GM12801 (cell line): ENCODE measurements around the gene FN3KRP.

Experiments used
- TF ChIP-seq, protein P1 (sequence below): IDR thresholded peaks from one replicate; pipeline ENCODE4 v1.5.1; 2011; ENCODE audit warnings: control low read depth; ENCODE audit not compliant: insufficient read length; ENCODE audit errors: extremely low read depth

The FN3KRP gene

DNA sequence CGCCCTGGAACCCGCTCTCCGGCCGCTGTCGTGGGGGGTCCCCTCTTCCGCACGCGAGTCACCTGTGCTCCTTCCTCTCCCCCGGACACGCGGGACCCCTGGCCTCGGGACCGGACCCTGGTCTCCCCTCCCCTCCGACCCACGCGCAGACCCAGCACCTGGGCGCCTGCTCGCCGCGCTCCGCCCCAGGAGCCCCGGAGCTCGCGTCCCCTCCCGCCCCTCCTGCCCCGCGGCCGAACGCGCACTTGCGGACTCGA lies 18.8 kb upstream of the FN3KRP start:
- TF ChIP-seq, protein P1, sequence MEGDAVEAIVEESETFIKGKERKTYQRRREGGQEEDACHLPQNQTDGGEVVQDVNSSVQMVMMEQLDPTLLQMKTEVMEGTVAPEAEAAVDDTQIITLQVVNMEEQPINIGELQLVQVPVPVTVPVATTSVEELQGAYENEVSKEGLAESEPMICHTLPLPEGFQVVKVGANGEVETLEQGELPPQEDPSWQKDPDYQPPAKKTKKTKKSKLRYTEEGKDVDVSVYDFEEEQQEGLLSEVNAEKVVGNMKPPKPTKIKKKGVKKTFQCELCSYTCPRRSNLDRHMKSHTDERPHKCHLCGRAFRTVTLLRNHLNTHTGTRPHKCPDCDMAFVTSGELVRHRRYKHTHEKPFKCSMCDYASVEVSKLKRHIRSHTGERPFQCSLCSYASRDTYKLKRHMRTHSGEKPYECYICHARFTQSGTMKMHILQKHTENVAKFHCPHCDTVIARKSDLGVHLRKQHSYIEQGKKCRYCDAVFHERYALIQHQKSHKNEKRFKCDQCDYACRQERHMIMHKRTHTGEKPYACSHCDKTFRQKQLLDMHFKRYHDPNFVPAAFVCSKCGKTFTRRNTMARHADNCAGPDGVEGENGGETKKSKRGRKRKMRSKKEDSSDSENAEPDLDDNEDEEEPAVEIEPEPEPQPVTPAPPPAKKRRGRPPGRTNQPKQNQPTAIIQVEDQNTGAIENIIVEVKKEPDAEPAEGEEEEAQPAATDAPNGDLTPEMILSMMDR: no peak

DNA sequence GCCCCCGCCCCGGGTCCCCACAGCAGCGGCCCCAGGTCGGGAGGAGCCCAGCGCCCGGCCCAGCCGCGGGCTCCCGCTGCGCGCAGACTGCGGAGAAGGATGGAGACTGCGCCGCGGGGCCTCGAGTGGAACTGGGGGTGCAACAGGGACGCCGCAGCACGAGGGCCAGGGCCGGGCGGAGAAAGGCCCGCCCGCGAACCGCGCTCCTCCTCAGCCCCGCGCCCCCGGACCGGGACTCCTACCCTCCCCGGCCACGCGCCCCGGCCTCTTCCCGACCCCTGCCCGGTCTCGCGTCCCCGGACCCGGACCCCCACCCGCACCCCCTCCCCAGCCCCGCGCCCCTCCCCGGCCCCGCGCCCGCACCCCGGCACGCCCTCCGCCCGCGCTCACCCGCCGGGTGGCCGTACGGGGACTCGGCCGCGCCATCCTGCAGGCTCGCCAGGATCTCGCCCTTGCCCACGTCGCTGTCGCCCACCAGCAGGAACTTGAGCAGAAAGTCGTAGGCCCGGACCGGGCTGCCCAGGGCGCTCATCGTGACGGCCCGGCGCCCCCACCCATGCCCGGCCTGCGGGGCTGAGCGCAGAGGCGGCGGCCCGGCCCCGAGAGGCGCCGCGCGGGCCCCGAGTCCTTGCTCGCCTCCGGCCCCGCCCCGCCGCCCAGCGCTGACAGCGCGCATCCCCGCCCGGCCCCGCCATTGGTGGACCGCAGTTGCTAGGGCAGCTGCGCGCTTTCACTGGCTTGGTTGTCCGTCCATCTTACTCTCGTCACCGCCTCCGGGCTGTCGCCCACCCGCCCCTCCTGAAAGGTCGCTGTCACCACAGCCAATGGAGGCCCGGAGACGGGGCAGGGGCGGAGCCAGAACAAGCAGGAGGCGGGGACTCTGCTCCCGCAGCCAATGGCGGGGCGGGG lies 18.2 kb upstream of the FN3KRP start, which contains the start of gene RAB40B:
Gene RAB40B (minus strand): TSS at position 634 of the 909 bp plus-strand sequence. CDS start 102 bp downstream, at position 532.
- TF ChIP-seq, protein P1: no peak

DNA sequence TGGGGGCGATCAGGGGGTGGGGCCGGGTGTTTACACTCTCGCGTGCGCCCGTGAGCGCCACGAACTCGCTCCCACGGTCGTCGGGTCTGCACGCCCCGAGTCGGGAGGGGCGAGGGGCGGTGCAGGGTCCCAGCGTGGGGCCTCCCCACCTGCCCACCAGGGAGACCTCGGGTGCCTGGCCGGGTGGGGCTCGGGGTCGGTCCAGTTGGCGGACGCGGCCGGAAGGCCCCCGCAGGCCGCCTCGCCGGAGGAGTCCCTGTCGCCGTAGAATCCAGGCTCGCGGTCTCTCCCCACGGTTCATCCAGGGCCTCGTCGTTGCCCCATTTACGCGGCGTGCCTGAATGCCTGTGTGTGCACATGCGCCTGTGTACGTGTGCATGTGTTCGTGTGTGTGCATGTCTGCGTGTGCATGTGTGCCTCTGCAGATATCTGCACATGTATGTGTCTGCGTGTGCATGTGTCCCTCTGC lies 17.5 kb upstream of the FN3KRP start:
- TF ChIP-seq, protein P1: no peak

DNA sequence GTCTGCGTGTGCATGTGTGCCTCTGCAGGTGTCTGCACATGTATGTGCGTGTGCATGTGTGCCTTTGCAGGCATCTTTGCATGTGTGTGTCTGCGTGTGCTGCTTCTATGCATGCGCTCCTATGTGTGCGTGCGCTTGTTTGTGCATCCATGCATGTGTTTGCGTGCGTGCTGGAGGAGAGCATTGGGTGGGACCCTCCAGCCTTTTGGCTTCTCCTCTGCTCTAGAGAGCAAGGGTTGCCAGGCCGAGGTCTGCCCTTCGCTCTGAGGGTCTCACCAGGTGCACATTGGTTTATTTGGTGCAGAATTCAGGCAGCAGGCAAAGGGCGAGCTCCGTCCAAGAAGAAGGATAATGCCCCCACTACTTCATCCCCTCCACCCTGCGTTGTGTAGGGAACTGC lies 17.0 kb upstream of the FN3KRP start:
- TF ChIP-seq, protein P1: no peak

DNA sequence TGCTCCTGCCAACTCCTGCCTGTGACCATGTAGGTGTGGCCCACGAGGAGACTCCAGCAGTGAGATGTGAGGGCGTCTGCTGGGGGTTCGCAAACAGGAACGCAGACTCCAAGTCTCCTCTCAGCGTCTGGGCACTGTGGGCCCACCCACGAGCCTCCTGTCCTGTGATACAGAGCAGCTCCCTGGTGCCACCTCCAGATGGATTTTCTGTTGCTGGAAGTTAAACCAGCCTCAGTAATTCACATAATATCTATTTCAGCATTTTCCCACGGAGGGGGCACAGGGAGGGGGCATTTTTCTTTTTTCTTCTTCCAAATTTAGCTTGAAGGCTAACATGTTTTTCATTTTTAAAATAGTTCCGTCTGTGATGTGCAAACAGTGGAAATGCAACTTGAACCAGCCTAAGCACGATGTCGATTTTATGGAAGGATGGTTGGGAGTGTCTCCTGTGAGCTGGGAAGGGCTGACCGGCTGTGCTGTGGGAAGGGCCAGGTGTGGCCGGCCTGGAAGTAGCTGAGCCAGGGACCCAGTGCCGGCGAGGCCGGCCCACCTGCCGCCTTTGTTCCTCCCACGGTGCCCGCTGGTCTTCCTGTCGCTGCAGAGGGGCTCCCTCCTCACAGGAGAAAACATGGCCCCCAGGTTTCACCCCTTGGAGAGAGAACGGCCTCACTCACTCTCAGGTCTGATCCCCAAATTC lies 14.1 kb upstream of the FN3KRP start:
- TF ChIP-seq, protein P1: no peak

DNA sequence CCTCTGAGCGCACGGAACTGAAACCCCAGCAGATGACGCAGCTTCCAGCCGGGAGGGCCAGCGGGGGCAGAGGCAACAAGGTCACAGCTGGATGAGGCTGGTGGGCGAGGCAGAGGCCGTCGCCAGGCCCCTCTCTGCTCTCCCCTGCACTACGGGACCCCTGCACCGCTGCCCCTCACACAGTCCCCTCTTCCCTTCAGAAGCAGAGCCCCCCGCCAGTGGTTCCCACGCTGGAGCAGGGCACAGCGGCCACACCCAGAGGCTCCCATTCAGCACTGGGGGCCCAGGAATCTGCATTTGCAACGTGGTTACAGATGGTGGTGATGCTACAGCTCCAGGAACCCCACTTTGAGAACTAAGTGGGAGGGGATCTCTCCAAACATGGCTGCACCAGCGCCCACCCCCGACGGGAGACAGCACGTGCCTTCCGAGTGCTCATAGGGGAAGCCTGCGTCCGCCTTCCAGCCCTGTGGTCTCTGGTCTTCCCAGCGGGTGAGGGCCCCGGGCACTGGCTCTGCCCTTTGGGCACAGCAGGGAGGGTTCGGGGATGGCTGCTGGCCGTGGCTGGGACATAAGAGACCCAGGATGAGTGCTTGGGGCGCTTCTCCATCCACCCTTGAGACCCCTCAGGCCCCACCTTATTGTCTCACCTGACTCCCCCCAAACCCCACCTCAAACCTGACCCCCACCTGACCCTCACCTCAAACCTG lies 13.3 kb upstream of the FN3KRP start:
- TF ChIP-seq, protein P1: no peak
